C4-2B (cell line): ENCODE results near the gene SERPIND1.

Experiments
- CTCF ChIP-seq: fragments of 450-650 bp; conservative IDR thresholded peaks from 2 replicates; pipeline ENCODE4 v1.5.1; 2017; ENCODE audit warnings: mild to moderate bottlenecking
- ZFX ChIP-seq: fragments of 450-650 bp; IDR thresholded peaks from 2 replicates; pipeline ENCODE4 v1.6.1; 2017

- TF ChIP-seq CTCF (no peak), ZFX (no peak)
These were observed 46.5 kb upstream of the SERPIND1 start for GRCh38 chr22:20727118-20728015.
